Fibroblast of mammary gland (primary cell): ENCODE results near the gene SLX9.

Source experiments
- DNase-seq: peaks from one replicate; pipeline ENCODE4 v3.0.0-alpha.2; 2010; ENCODE audit warnings: low read depth
- H3K4me3 ChIP-seq: 2 replicates; pipeline ENCODE4 v1.5.1; 2011; ENCODE audit warnings: low read depth, mild to moderate bottlenecking, low read length, moderate library complexity; ENCODE audit not compliant: control insufficient read depth
- TF ChIP-seq, protein P1 (sequence below): conservative IDR thresholded peaks from 2 replicates; pipeline ENCODE4 v1.5.1; 2011; ENCODE audit warnings: low read depth, low read length, inconsistent platforms; ENCODE audit not compliant: control insufficient read depth, insufficient read depth

SLX9 gene

DNA sequence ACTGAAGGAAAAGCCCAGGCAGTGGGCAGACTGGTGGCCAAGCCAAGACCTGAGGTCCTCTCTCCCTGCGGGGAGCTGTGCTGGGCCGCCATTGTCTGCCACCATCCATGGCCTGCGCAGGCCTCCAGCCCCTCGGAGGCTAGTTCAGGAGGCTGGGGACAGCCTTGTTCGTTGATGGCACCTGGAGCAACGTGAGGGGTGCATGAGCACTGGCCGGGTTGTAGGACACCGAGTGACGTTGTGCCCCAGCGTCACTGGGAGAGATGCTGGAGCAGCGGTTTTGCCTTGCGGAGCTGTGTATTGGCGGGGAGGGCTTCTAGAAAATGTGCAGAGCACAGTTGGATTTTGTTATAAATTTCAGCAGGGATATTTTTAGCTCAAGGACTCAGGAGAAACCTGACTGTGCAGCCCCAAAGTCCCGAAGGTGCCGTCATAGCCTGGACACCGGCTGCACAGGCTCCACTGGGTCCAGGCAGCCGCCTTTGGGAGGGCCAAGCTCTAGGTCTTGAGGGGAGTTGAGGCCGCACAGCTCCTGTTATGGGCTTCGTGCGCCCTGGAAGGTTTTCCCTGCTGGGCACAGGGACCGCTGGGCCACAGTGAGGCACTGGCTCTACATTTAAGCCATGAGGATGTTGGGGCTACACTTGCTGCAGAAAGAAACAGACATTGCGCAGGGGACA lies 86.4 kb downstream of the SLX9 start:
- no peak overlapping the region for H3K4me3 ChIP-seq
- DNase-seq: no peak
- TF ChIP-seq, protein P1, sequence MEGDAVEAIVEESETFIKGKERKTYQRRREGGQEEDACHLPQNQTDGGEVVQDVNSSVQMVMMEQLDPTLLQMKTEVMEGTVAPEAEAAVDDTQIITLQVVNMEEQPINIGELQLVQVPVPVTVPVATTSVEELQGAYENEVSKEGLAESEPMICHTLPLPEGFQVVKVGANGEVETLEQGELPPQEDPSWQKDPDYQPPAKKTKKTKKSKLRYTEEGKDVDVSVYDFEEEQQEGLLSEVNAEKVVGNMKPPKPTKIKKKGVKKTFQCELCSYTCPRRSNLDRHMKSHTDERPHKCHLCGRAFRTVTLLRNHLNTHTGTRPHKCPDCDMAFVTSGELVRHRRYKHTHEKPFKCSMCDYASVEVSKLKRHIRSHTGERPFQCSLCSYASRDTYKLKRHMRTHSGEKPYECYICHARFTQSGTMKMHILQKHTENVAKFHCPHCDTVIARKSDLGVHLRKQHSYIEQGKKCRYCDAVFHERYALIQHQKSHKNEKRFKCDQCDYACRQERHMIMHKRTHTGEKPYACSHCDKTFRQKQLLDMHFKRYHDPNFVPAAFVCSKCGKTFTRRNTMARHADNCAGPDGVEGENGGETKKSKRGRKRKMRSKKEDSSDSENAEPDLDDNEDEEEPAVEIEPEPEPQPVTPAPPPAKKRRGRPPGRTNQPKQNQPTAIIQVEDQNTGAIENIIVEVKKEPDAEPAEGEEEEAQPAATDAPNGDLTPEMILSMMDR: no peak
